GM21619 (cell line): ENCODE data around the gene FANCC.

Experiments
- ATAC-seq: cut with Tn5 transposase; IDR thresholded peaks from one replicate; pipeline ENCODE4 v1.9.1; 2021; ENCODE audit not compliant: unreplicated experiment

FANCC gene

GRCh38 chr9:95104581-95104960 lies 212.9 kb downstream of the FANCC start:
- no peak for ATAC-seq

DNA sequence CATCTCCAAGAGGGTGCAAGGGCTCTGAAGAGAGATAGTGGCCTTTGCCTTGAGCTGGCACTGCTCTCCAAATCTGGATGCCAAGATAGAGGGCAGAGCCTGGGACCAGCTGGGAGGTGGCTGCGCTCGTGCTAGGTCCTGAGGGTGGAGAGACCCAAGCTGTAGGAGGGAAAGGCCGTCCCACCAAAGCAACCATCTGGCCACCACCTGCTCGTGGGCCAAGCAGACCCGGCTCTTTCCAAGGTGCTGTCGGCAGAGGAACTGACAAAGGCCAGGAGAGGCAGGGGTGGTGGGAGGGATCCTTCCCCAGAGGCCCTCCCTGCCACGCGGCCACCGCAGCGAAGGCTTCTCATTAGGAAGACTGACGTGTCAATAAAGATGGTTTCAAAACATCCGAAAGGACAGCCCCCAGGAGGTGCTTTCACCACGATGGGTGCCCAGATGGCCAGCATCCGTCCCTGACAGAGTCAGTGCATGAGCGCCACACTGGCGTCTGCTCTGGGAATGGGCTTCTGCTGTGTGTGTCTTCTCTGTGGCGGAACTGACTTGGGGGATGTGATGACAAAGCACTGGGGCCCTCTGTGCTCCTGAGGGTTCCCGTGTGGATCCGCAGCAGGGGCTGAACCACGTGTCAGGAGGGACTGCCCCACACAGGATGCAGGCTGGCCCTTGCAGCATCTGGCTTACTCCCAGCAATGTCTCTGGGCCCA lies 213.5 kb downstream of the FANCC start:
- ATAC-seq, result no peak

- ATAC-seq, result no peak
Measured at GRCh38 chr9:95103281-95103771, 214.2 kb downstream of the FANCC start.

DNA sequence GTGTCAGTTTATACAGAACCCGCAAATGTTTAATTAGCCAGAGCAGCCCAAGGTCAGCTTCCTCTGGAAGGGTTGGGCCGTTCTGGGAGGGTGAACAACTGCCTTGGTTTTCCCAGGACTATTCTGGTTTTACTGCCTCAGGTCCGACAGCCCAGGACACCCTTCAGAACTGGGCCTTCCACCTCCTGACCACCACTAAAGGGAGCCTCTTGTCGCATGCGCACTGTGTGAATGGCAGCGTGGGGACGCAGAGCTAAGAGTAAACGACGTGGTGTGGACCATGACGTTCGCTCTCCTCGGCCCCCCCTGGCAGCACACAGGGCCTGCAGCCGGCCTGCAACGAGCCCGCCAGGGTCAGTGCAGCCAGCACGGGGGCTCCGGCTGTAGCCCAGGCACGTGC lies 214.9 kb downstream of the FANCC start:
- no peak for ATAC-seq

DNA sequence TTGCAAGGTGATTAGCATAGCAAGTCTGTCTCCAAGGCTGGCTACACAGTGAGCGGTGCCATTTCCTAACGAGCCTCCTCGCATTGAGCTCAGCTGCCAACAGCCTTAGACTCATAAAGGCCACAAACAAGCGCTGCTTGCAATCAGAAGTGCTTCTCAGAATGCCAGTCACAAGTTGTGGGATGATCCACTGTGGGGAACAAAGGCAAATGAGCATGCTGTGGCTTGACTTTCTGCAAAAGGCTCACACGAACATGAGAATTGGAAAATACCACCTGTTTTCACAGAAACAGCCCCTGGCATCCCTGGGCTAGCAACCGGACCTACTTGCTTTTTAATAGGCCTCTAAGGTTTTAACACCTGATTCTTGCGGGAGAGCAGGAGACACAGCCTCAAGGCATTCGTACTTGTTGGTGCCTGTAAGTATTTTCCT lies 215.5 kb downstream of the FANCC start:
- ATAC-seq, result no peak

DNA sequence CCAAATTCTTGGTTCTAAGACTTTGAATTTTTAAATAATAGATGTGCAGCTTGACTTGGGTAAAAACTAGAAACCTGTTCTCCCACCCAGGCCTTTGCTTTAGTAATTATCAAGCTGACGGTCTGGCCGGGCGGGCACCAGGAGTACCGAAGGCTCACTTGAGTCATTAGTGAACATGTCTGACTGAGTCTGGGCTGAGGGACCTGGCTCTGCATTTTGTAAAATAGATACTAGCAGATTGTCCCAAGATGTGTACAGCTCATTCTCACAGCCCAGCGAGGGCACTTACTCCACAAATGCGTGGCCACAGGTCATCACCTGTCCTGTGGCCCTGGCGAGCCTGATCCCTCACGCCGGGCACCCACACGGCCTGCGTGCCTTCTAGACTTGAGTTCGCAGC lies 216.2 kb downstream of the FANCC start:
- no peak for ATAC-seq

GRCh38 chr9:95100071-95100627 lies 217.4 kb downstream of the FANCC start:
- ATAC-seq, result no peak

DNA sequence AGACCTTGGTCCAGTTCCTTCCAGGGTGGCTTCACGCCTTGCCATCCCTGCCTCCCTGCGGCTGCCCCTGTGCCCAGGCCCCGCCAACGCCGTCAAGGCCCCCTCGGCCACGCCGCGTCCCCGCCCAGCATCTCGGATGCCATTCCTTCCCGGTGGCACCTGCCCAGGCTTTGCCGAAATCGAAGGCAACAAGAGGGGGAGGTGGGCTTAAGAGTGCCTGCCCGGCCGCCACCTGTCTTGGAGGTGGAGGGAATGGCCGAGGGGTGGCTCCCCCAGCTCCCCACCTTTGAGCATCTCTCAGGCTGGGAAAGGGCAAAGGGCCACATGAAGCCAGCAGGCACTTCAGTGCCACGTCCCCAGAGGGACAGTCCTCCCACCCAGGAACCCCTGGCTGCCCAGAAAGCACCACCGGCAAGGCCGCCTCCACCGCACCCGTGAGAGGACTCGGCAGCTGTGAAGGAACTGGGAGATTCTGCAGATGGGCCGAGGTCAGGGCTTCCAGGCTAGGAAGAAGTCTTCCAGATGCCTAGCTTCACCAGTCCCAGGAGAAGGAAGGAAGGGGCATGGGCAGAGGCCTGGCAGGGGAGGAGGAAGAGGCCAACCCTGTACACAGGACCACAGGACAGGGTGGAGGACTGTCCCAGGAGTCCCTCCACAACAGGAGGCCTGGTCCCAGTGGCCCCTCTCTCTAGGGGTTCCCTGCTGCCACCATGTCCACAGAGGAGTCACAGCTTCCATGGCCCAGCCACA lies 218.0 kb downstream of the FANCC start:
- ATAC-seq, result no peak

DNA sequence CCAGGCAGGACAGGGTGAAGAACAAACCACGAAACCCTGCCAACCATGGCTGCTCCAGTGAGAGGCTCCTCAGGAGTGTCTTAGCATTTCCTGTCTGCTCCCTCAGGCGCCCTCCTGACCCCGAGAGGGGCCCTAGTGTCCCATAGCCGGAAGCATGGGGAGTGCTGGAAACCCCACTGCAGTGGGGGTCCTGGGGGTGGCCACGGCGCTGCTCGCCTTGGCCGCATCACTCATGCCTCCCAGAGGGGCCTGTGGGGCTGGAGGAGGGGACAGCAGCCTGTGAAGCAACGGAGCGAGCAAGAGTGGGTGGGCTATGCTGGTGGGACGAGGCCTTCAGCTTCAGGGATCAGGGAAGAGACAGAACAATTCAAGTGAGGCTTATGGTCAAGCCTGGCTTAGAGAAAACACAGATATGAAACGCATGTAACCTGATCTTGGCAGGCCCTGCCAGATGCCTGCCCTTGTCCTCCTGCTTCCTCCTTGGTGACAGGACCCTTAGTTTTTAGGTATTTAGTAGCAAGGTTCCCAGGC lies 219.1 kb downstream of the FANCC start:
- ATAC-seq, result no peak

- ATAC-seq, result no peak
Measured at GRCh38 chr9:95097279-95097678, 220.2 kb downstream of the FANCC start.

- ATAC-seq, result no peak
Measured at GRCh38 chr9:95096807-95097206, 220.7 kb downstream of the FANCC start.

DNA sequence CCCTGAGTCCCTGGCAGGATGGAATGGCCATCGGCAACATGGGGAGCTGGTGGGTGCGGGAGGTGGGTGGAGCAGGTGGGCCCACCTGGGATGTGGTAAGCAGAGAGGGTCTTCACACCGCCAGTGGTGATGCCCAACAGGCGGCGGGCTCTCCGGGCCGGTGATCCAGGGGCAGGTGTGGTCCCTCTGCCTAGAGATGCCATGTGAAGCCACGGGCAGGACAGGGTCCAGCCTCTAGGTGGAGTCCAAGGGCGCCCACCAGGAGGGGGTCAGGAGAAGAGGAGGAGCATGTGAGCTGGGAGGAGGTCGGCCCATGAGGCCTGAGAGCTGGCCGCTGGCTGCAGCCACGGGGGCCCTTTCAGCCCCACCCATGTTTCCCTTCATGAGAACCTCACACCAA lies 221.1 kb downstream of the FANCC start:
- ATAC-seq, result no peak

DNA sequence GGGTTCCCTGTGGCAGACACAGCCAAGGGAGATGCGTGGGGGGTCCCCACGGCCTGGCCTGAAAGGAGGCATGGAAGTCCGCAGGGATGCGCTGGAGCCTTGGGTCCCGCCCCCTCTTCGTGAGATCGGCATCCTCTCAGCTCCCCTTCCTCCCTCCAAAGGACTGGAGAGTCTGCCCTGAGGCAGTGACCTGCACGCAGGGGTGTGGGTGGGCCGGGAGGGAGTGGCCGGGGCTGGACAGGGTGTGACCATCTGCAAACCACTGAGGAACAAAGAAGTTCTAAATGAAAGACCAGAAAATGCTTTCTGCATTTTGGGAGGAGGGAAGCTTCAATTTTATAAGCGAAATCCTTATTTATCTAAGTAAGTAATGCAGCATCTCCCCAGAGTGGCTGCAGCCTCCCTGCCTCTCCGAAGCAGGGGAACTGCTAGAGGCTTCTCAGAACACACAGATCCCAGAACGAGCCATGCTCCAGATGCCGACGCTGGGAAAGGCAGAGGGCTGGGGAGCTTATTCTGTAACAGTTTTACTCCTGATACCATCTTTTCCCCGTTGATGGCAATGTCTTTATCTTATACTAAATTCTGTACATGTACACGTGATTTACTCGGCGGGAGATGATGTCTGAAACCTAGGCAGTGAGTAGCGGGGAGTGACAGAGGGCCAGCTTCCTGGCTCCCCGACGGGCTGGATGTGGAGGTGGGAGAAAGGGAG lies 221.7 kb downstream of the FANCC start:
- no peak for ATAC-seq

DNA sequence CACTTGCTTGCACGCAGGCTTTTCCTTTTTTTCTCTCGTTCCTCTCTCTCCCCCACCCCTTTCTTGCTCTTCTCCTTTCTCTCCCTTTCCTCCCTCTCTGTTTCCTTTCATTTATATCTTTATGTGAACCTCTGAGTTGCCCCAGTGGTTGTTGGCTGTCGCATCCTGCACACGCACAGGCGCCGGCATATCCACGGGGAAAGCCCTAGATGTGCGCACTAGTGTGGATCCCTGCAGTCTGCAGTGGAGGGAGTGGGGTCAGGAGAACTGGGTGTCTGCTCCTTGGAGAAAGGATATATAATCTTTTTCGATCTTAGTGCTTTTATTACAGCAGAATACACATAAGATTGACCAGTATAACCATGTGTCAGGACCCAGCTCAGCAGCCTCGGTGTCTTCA lies 223.5 kb downstream of the FANCC start:
- ATAC-seq, result no peak

- ATAC-seq, result no peak
Measured at GRCh38 chr9:95093586-95093985, 223.9 kb downstream of the FANCC start.

DNA sequence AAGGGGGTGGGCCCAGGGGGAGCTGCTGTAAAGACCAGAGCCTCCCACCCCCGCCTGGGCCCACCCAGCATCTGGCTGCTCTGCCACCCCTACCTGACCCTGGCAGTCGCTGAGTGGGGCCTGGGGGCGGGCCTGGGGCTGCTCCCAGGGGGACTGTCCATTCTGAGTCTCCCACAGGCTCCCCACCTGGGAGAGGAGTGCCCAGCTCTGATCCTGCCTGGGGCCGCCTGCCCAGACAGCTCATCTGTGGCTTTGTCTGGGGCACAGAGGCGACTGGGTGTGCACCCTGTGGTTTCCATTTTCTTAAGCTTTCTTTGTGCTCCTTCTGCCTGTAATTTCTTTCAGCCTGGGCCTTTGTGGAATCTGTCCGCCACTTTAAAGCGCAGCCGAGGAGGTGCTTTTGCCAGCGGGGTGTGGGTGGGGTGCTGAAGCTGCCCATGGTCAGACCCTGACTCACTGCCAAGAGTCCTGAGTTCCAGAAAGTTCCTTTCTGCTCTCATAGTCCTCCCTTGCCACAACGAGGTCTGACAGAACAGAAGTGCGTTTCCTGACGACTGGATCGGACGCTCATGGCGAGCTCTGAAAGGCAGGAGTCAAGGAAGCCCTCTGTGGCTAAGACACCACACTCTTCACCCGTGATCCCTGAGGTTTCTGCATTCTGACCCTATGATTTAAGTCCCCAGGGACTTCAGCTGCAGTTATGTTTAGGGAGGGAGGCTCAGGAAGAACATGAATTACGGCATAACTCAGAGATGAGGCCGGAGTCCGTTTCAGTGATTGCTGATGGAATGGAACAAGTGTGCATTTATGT lies 225.0 kb downstream of the FANCC start:
- ATAC-seq, result no peak

- no peak for ATAC-seq
Measured at GRCh38 chr9:95091601-95092261, 225.8 kb downstream of the FANCC start.

DNA sequence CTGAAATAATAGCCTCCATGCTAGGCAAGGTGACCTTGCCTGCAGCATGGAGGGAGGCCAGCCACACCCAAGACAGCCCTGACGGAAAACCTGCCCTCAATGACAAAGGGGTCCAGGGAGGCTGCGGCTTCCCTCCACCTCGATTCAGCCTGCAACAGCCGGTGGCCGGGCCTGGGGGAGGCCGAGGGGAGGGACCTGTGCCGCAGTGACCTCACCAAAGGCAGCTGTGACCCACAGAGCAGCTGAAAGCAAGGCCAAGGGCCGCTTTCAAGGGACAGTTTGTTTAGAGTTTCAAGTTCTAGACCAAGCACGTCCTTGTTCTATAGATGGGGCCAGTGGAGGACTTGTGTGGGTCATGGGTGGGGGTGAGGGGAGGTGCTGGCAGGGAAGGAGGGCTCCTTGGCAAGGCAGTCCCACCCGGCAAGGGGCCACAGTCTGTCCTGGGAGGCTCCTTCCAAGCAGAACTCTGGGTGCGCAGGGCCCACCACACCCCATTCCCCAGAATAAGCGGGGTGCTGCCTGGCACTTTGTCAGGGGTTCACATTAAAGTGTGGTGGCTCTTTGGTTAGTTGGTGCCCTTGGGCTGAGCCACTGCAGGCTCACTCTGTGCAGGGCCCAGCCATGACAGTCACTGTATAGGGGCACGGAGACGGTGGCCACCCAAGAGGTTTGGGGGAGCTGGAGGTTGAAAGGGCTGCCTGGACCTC lies 226.5 kb downstream of the FANCC start:
- no peak for ATAC-seq
